Sigmoid colon (tissue), 7 donors: ENCODE results near the gene HOXA6. TPM values are rescaled to one million over a fixed set of nuclear protein-coding genes. Genes with fewer than 3 reads are reported as not detected.

Experiments used
- DNase-seq: peaks from one replicate; pipeline ENCODE4 v3.0.0-alpha.2; 2019
- H3K27ac ChIP-seq, 4 donors: fragments of 200-600 bp; sonication (generic); one replicate each; pipeline ENCODE4 v1.5.1; 2016 to 2019; ENCODE audit warnings: mild to moderate bottlenecking in 1 of 4
- H3K27me3 ChIP-seq, 3 donors: fragments of 200-600 bp; sonication (generic); one replicate each; pipeline ENCODE4 v1.5.1; 2019; ENCODE audit warnings: mild to moderate bottlenecking in 1 of 3
- H3K36me3 ChIP-seq, 4 donors: fragments of 200-600 bp; sonication (generic); one replicate each; pipeline ENCODE4 v1.5.1; 2016 to 2019
- H3K4me1 ChIP-seq, 4 donors: fragments of 200-600 bp; sonication (generic); one replicate each; pipeline ENCODE4 v1.5.1; 2017 to 2019
- H3K4me3 ChIP-seq, 4 donors: fragments of 200-600 bp; sonication (generic); one replicate each; pipeline ENCODE4 v1.5.1; 2017 to 2019; ENCODE audit warnings: mild to moderate bottlenecking in 2 of 4, moderate library complexity in 1 of 4
- H3K9me3 ChIP-seq, 4 donors: fragments of 200-600 bp in 3 of 4; sonication (generic) in 3 of 4; one replicate each; pipeline versions ENCODE4 v1.5.1 to v1.6.1; 2013 to 2019
- EP300 ChIP-seq, 4 donors: sonication (generic); formaldehyde crosslinking; IDR thresholded peaks; one replicate each; pipeline ENCODE4 v1.6.1; 2017; ENCODE audit warnings: antibody characterized with exemption in 4 of 4
- POLR2A ChIP-seq, 2 donors: fragments of 450-650 bp; IDR thresholded peaks; one replicate each; pipeline ENCODE4 v1.6.1; 2016; ENCODE audit warnings: antibody characterized with exemption in 2 of 2, mild to moderate bottlenecking in 2 of 2, moderate library complexity in 2 of 2
- POLR2AphosphoS5 ChIP-seq, 4 donors: sonication (generic); formaldehyde crosslinking; IDR thresholded peaks; one replicate each; pipeline ENCODE4 v1.6.1; 2017; ENCODE audit warnings: antibody characterized with exemption in 4 of 4
- WGBS, 2 donors: extraction: QIAGEN DNeasy Blood & Tissue Kit; methylation state at CpG; one replicate each; pipeline ENCODE4 v1.1.7; 2013; 5-methylcytosine and 5-hydroxymethylcytosine counted together
- intact Hi-C: fragments of 100-400 bp; cut with DNase I; formaldehyde crosslinking; loops from one replicate; pipeline ENCODE4 v1.15.1; 2023
- polyA plus RNA-seq, 3 donors: library from polyadenylated mRNA; stranded (reverse); fragments of 200-250 nt; gene quantifications; one replicate each; pipeline ENCODE4 v1.2.3, GENCODE V29; 2013
- total RNA-seq, 4 donors: library from RNA; depleted of rRNA; stranded (reverse); fragments of >200 nt; gene quantifications; one replicate each; pipeline ENCODE4 v1.1.0, GENCODE V29; 2016
- TF ChIP-seq, protein P1 (sequence below), 4 experiments: fragments of 450-650 bp in 3 of 4; fragments of 200-600 bp in 1 of 4; IDR thresholded peaks; one replicate each; pipeline ENCODE4 v1.5.1; 2016 to 2019; ENCODE audit warnings: antibody characterized with exemption in 4 of 4, mild to moderate bottlenecking in 3 of 4, moderate library complexity in 2 of 4
- donor health status: healthy with polysubstance abuse.
- donor health status: Bipolar disorder and iron deficiency.
- donor health status: healthy.

The HOXA6 gene
- total and polyA plus RNA-seq, 7 donors, result 1.6 to 10.0 (median 4.5) TPM; not detected in 1

DNA sequence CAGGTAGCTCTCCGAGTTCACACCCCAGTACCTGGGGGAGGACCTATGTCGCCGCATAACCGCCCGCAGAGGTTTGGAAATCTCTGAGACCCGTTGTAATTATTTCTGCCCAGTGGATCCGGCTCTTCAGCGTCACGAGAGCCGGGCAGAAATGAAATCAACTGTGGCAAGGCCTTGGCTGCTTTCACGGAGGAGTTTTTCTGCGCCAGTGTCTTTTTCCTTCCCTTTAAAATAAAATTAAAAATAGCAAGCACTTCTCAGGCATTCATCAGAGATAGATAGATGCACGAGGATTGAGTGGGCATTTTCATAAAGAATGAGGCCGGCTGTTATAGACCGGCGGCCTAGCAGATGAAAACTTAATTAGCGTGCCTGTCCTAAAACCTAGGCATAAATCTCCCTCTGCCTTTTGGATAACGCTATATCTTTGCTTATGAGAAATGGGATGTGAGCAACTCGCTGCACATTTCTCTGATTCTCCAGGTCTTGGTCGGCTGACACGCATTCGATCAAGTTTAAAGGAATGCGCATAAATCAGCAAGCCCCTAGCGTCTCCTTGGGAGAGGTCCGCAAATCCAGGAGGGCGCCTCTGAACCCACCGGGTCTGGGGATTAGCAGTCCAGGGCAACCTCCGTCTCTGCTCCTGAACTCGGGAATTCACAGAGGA is 45.9 kb upstream of the HOXA6 start:
- intact Hi-C loops, result loop anchor here (10.0 kb wide), 1 partner anchor 981 kb away; no protein-coding TSS in a partner anchor
- Histone ChIP-seq H3K27me3 (peaks cover 0 to 29% (median 0%) of the 10 kb centered on the region in 3 donors), H3K27ac (peak overlapping the region in 3 of 4 donors; percentile 97 to 98 (median 98)), H3K4me1 (peaks cover 0 to 72% (median 52%) of the 10 kb centered on the region in 4 donors), H3K4me3 (peak overlapping the region; percentile 43 to 76 (median 64)), H3K36me3 (no peaks in the 10 kb centered on the region), H3K9me3 (no peaks in the 10 kb centered on the region)
- DNase-seq, result no peak
- TF ChIP-seq POLR2A (IDR thresholded peaks at IDR 0.05), result no peak
- TF ChIP-seq, protein P1, sequence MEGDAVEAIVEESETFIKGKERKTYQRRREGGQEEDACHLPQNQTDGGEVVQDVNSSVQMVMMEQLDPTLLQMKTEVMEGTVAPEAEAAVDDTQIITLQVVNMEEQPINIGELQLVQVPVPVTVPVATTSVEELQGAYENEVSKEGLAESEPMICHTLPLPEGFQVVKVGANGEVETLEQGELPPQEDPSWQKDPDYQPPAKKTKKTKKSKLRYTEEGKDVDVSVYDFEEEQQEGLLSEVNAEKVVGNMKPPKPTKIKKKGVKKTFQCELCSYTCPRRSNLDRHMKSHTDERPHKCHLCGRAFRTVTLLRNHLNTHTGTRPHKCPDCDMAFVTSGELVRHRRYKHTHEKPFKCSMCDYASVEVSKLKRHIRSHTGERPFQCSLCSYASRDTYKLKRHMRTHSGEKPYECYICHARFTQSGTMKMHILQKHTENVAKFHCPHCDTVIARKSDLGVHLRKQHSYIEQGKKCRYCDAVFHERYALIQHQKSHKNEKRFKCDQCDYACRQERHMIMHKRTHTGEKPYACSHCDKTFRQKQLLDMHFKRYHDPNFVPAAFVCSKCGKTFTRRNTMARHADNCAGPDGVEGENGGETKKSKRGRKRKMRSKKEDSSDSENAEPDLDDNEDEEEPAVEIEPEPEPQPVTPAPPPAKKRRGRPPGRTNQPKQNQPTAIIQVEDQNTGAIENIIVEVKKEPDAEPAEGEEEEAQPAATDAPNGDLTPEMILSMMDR (IDR thresholded peaks at IDR 0.05), result no peak
- no peak for TF ChIP-seq POLR2AphosphoS5 (IDR thresholded peaks at IDR 0.05)
- TF ChIP-seq EP300 (IDR thresholded peaks at IDR 0.05), result no peak
- 12 to 21% methylated on average over 29 of the region's 29 CpGs for WGBS, 2 donors

DNA sequence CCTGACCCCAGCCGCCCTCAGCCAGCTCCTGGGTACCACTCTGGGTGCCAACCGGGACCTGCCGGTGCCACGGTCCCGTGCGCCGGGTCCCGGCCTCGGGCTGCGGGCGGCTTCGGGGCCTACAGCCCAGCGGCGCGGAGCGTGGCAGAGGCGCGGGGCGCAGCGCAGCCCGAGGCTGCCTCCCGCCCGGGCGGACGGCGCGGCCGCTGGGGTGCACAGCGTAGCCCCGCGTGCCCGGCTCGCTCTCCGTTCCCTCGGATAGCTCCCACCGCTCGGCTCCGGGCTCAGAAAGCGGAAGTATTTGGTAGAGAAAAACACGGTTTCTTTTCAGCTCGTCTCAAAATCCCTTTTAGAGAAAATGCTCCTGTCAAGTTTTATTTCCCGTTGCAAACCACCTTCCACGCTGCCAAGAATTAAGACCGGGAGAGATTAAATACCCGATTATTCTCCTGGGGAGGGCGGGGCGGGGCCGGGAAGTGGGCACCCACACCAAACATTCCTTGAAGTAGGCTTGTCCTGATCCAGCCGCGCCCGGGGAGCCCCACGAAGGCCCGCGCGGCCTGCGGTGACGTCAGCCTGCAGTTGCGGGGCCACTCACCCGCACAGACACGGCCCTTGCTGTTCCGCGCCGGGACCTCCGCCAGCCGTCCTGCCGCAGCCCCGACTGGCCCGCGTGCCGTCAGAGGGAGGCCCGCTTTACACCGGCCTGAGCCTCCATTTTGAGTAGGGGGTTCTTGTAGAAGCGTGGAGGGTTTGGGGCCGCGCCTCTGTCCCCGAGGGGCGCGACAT is 45.2 kb upstream of the HOXA6 start:
- peak; percentile 86 for DNase-seq
- peaks cover 0 to 73% (median 55%) of the 10 kb centered on the region in 4 donors for H3K4me1 ChIP-seq
- H3K27ac ChIP-seq, result peak overlapping the region in 3 of 4 donors; percentile 97 to 98 (median 98)
- H3K9me3 ChIP-seq, result no peaks in the 10 kb centered on the region
- intact Hi-C loops, result loop anchor here (10.0 kb wide), 1 partner anchor 982 kb away; no protein-coding TSS in a partner anchor
- no peak for TF ChIP-seq POLR2A (IDR thresholded peaks at IDR 0.05)
- peak in 3 of 4 donors; percentile 17 to 64 (median 41) for TF ChIP-seq POLR2AphosphoS5 (IDR thresholded peaks at IDR 0.05)
- peaks cover 0 to 23% (median 0%) of the 10 kb centered on the region in 3 donors for H3K27me3 ChIP-seq
- H3K36me3 ChIP-seq, result no peaks in the 10 kb centered on the region
- peak overlapping the region; percentile 43 to 76 (median 64) for H3K4me3 ChIP-seq
- 1 to 3% methylated on average over 78 of the region's 78 CpGs for WGBS, 2 donors

DNA sequence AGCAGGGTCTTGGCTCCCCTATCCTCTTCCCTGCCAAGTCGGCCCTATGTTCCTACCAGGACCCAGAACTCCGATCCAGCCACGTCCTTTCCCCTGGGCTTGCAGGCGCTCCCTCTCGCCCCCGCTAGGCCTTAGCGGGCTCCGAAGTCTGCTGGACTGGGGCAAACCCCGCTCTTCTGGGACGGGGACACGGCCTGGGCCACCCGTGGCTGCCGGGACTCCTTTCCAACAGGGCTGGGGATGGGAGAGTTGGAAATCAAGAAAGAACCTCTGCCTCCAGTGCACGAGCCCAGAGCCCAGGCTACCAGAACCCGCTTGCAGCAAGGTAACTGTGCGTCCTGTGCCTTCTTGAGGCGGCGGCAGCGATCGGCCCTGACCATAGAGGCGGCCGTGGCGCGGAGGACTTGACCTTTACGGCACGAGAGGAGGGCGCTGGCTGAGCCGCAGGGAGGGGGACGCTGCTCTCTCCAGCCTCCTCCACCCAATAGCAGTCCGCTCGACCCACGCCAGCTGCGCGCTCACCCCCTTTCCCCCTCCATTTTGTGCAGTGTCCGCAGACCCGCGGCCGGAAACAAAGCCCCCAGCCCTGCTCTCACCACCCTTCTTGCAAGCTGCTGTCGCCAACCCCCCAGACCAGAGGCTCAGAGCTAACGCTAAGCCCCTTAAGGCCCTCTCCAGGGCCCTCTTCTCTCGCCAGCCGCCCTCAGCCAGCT is 44.4 kb upstream of the HOXA6 start:
- H3K27ac ChIP-seq, result peak overlapping the region in 3 of 4 donors; percentile 97 to 98 (median 98)
- no peaks in the 10 kb centered on the region for H3K9me3 ChIP-seq
- peaks cover 0 to 20% (median 0%) of the 10 kb centered on the region in 3 donors for H3K27me3 ChIP-seq
- TF ChIP-seq, protein P1 (IDR thresholded peaks at IDR 0.05), result no peak
- TF ChIP-seq POLR2AphosphoS5 (IDR thresholded peaks at IDR 0.05), result peak; percentile 49 to 75 (median 58)
- no peak for TF ChIP-seq EP300 (IDR thresholded peaks at IDR 0.05)
- TF ChIP-seq POLR2A (IDR thresholded peaks at IDR 0.05), result peak in 1 of 2 donors; percentile 44
- H3K4me1 ChIP-seq, result peaks cover 0 to 79% (median 53%) of the 10 kb centered on the region in 4 donors
- WGBS, 2 donors, result 5 to 18% methylated on average over 42 of the region's 42 CpGs
- DNase-seq, result peak; percentile 91
- no peaks in the 10 kb centered on the region for H3K36me3 ChIP-seq
- intact Hi-C loops, result loop anchor here (10.0 kb wide), 1 partner anchor 983 kb away; no protein-coding TSS in a partner anchor
- H3K4me3 ChIP-seq, result peak overlapping the region; percentile 43 to 76 (median 64)

DNA sequence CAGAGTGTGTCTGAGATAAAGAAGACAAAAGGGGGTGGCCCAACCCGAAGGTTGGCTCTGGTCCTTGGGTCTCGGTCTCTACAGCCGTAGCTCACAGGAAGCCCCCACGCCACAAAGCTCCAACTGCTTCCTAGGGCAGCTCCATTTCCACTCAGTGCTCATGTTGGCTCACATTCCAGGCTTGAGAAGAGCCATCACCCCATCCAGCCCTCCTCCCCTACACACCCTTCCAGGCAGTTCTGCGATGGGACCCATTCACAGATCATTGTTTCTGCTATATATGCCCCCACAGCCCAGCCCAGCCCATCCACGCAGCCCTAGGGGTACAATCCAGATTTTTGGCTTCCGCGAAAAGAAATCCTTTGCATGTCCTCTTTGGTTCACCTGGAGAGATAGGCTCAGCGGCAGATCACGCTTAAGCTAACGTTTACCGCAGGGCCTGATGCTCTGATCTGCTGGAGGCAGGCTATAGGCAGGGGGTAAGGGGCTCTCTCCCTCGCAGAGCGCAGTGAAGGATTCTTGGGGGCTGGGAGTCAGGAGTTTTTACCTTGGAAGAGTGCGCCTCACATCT is 43.7 kb upstream of the HOXA6 start:
- intact Hi-C loops, result loop anchor here (10.0 kb wide), 1 partner anchor 984 kb away; no protein-coding TSS in a partner anchor

More for the DNA sequence above, 43.7 kb upstream of the HOXA6 start:
- no peak for DNase-seq
- Histone ChIP-seq H3K36me3 (no peaks in the 10 kb centered on the region), H3K27ac (peak overlapping the region in 3 of 4 donors; percentile 97 to 98 (median 98)), H3K27me3 (peaks cover 0 to 20% (median 0%) of the 10 kb centered on the region in 3 donors), H3K4me3 (peak overlapping the region; percentile 43 to 76 (median 64)), H3K4me1 (peaks cover 0 to 87% (median 49%) of the 10 kb centered on the region in 4 donors), H3K9me3 (no peaks in the 10 kb centered on the region)
- TF ChIP-seq, protein P1 (IDR thresholded peaks at IDR 0.05), result no peak
- TF ChIP-seq EP300 (IDR thresholded peaks at IDR 0.05) (no peak), POLR2A (IDR thresholded peaks at IDR 0.05) (no peak)
- WGBS, 2 donors, result 15 to 37% methylated on average over 15 of the region's 15 CpGs
